Glutamatergic neuron (in vitro differentiated cells): ENCODE data around the gene R3HDM4. TPM values are rescaled to one million over a fixed set of nuclear protein-coding genes. Genes with fewer than 3 reads are reported as not detected.

Source experiments
- DNase-seq: peaks from one replicate; pipeline ENCODE4 v3.0.0; 2022
- H3K27ac Mint-ChIP-seq: one replicate; pipeline ENCODE4 v1.8.0; 2020; ENCODE audit warnings: mild to moderate bottlenecking, mixed read lengths, inconsistent platforms; ENCODE audit not compliant: unreplicated experiment
- H3K27me3 Mint-ChIP-seq: one replicate; pipeline ENCODE4 v1.8.0; 2020; ENCODE audit warnings: mild to moderate bottlenecking, moderate library complexity, mixed read lengths, inconsistent platforms; ENCODE audit not compliant: unreplicated experiment
- H3K36me3 Mint-ChIP-seq: one replicate; pipeline ENCODE4 v1.8.0; 2020; ENCODE audit warnings: mild to moderate bottlenecking, mixed read lengths, inconsistent platforms; ENCODE audit not compliant: unreplicated experiment
- H3K4me1 Mint-ChIP-seq: one replicate; pipeline ENCODE4 v1.8.0; 2020; ENCODE audit warnings: mild to moderate bottlenecking, low read depth, mixed read lengths, inconsistent platforms; ENCODE audit not compliant: unreplicated experiment
- H3K4me3 Mint-ChIP-seq: one replicate; pipeline ENCODE4 v1.8.0; 2020; ENCODE audit warnings: mild to moderate bottlenecking, mixed read lengths, inconsistent platforms; ENCODE audit not compliant: unreplicated experiment
- H3K9me3 Mint-ChIP-seq: one replicate; pipeline ENCODE4 v1.8.0; 2020; ENCODE audit warnings: mild to moderate bottlenecking, moderate library complexity, mixed read lengths, inconsistent platforms; ENCODE audit not compliant: unreplicated experiment
- total RNA-seq: library from RNA; stranded (reverse); fragmentation: NEBNext Ultra II Directional; extraction: Animal tissue kit (Norgen Biotek cat#: 25700); gene quantifications from one replicate; pipeline ENCODE4 v1.2.1, GENCODE V29; 2021; ENCODE audit not compliant: unreplicated experiment
- TF ChIP-seq, protein P1 (sequence below): fragments of 200-600 bp; sonication (generic); IDR thresholded peaks from one replicate; pipeline ENCODE4 v1.5.0; 2021; ENCODE audit not compliant: partially characterized antibody, unreplicated experiment

Gene R3HDM4
- total RNA-seq, 1 donor from 2014 or later, result 61.9 TPM

DNA sequence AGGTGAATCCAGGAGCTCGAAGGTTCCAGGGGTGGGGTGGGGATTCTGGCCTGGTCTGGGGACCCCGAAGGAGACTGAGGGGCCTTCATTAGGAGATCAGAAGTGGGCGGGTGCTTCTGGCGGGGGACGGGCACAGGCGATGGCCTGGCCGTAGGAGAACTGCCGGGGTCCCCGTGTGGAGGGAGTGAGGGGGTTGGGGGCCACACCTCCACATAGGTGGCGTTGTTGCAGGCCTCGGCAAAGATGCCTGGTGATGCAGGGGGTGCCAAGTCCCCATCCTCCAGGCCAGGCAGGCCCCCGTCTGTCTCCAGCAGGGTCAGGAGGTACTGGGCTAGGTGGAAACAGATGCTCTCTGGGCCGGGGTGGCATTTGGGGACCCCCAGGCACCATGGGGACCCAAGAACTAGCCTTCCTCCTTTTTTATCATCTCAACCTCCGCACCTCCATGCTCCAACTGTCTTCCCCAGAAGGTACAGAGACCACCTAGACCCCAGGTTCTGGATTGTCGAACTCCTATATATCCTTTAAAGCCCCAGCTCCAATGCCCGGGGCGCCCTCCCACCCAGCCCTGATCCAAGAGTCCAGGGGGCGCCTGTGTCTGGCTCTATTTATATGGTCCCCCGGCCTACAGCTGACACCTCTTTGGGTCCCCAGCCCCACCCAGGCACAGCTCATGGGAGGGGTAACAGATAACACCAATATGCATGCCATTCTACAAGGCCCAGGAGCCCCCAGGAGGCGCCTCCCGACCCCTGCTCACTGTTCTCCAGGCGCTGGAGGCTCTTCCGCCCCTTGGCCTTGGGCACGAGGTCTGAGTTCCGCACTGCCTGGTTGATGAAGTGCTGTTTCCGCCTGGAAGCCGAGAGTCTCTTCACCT lies 11.6 kb downstream of the R3HDM4 start:
- no peak overlapping the region for H3K4me3 Mint-ChIP-seq
- TF ChIP-seq, protein P1, sequence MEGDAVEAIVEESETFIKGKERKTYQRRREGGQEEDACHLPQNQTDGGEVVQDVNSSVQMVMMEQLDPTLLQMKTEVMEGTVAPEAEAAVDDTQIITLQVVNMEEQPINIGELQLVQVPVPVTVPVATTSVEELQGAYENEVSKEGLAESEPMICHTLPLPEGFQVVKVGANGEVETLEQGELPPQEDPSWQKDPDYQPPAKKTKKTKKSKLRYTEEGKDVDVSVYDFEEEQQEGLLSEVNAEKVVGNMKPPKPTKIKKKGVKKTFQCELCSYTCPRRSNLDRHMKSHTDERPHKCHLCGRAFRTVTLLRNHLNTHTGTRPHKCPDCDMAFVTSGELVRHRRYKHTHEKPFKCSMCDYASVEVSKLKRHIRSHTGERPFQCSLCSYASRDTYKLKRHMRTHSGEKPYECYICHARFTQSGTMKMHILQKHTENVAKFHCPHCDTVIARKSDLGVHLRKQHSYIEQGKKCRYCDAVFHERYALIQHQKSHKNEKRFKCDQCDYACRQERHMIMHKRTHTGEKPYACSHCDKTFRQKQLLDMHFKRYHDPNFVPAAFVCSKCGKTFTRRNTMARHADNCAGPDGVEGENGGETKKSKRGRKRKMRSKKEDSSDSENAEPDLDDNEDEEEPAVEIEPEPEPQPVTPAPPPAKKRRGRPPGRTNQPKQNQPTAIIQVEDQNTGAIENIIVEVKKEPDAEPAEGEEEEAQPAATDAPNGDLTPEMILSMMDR, result no peak
- peaks cover 8% of the 10 kb centered on the region for H3K27me3 Mint-ChIP-seq
- H3K27ac Mint-ChIP-seq, result no peak overlapping the region
- peaks cover 5% of the 10 kb centered on the region for H3K9me3 Mint-ChIP-seq
- DNase-seq, result no peak
- H3K4me1 Mint-ChIP-seq, result peaks cover 12% of the 10 kb centered on the region
- H3K36me3 Mint-ChIP-seq, result no peaks in the 10 kb centered on the region

DNA sequence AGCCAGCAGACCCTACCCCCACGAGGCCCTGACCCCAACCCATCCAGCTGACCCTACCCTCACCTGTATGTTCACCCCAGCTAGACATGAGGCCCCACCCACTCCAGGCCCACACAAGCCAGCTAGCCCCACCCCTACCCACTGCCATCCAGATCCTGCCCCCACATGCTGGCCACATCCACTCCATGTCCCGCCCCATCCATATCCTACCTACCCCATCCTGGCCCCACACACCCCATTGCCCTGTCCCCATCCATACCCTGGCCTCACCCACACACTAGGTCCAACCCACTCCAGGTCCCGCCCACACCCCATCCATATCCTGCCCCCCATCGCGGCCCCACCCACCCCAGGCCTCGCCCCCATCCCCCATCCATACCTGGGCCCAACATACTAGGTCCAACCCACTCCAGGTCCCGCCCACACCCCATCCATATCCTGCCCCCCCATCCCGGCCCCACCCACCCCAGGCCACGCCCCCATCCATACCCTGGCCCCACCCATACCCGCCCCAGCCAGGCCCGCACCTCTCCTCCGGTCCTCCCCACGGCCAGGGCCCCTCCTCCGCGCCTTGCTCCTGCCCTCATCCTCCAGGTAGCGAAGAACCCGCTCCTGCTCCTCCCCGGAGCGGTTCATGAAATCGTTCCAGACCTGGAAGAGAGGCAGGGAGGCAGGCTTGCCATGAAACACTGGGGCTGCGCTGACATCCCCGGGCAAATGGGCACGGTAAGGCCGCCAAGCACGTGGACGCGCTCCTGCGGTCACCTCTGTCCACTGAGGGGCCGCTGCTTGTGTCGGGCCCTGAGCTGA lies 12.5 kb downstream of the R3HDM4 start:
- peaks cover 8% of the 10 kb centered on the region for H3K27me3 Mint-ChIP-seq
- peaks cover 6% of the 10 kb centered on the region for H3K9me3 Mint-ChIP-seq
- H3K4me1 Mint-ChIP-seq, result peaks cover 12% of the 10 kb centered on the region
- H3K27ac Mint-ChIP-seq, result no peak overlapping the region
- no peak for DNase-seq
- H3K4me3 Mint-ChIP-seq, result no peak overlapping the region
- H3K36me3 Mint-ChIP-seq, result no peaks in the 10 kb centered on the region
- TF ChIP-seq, protein P1, result no peak

DNA sequence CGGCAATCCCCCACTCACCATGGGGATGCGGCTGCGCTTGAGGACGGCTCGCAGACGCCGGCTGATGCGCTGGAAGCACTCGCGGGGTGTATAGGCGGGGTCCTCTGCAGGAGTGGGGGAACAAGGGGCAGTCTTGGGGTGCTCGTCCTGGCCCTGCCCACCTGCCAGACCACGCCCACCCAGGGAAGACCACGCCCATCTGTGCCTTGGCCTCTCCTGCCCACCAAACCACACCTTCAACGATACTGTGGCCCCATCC lies 13.0 kb downstream of the R3HDM4 start:
- Mint-ChIP-seq H3K36me3 (no peaks in the 10 kb centered on the region), H3K9me3 (peaks cover 8% of the 10 kb centered on the region), H3K4me3 (no peak overlapping the region), H3K27me3 (peaks cover 8% of the 10 kb centered on the region), H3K4me1 (peaks cover 12% of the 10 kb centered on the region), H3K27ac (no peak overlapping the region)
- TF ChIP-seq, protein P1, result no peak
- no peak for DNase-seq

DNA sequence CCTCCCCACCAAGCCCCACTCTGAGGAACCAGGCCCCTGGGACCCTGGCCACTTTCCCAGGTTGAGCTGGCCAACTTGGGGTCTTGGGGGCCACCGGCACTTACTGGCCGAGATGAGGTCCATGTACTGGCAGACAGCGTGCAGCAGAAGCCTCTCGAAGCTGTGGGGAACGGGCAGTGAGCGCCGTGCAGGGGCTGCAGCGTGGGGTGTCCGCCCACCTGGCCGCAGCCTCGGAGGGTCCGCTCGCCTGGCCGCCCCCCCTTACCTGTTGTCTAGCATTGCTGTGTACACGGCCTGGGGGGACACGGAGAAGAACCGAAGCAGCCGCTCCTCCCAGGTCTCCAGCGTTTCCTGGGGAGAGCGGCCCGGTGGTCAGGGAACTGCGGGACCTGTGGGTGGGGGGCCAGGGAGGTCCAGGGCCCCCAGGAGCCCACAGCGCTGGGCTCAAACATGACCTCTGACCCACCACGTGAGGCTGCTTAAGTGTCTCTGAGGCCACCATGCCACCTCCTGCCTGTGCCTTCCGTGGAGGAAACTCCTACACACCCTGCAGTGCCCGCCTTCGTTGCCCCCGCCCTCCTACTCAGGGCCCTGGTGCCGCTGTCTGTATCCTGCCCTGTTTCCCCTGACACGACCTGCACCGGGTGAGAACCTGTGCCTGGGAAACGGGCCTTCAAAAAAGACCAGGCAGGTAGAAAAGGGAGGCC lies 13.5 kb downstream of the R3HDM4 start:
- peaks cover 8% of the 10 kb centered on the region for H3K9me3 Mint-ChIP-seq
- H3K36me3 Mint-ChIP-seq, result no peaks in the 10 kb centered on the region

More for the DNA sequence above, 13.5 kb downstream of the R3HDM4 start:
- Mint-ChIP-seq H3K27me3 (peaks cover 8% of the 10 kb centered on the region), H3K4me1 (peaks cover 12% of the 10 kb centered on the region), H3K4me3 (no peak overlapping the region), H3K27ac (no peak overlapping the region)
- TF ChIP-seq, protein P1, result no peak
- DNase-seq, result no peak
